Measurements from ENCODE around the gene UBE2G2. TPM values are rescaled to one million over a fixed set of nuclear protein-coding genes. Genes with fewer than 3 reads are reported as not detected.

UBE2G2 gene
- total RNA-seq, 1 experiment from 2014 or later: 121 TPM

DNA sequence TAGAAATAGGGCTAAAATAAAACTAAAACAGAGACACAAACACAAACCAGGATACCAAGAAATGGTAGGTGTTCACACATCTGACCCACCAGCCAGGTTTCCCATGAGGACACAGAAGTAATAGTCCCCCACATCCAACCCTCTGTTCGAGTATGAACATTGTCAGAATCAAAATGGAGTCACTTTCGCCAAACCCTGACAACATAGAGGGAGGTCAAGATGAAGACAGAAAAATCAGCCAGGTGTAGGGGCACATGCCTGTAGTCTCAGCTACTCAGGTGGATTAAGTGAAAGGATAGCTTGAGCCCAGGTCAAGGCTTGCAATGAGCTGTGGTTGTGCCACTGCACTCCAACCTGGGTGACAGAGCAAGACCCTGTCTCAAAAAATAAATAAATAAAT, 3.8 kb downstream of the UBE2G2 start:
- no peak overlapping the region for H3K27ac ChIP-seq (ENCODE audit: insufficient read length, low read depth, low read length)
- no peak overlapping the region for H3K4me2 ChIP-seq (ENCODE audit: insufficient read depth, insufficient read length, low read length)
- H3K79me2 ChIP-seq (ENCODE audit: insufficient read depth, low read length): peaks cover 21% of the 10 kb centered on the region; the same call in 1 of the 2 replicates
- Mint-ChIP-seq H3K4me3 (no peak overlapping the region), H3K27ac (no peak overlapping the region), H3K4me1 (peaks cover 26 to 38% of the 10 kb centered on the region in 2 experiments), H3K36me3 (ENCODE audit: insufficient read depth in 1 of 3, low read depth in 3 of 3) (peaks cover 29 to 47% (median 34%) of the 10 kb centered on the region in 3 experiments), H3K9me3 (no peaks in the 10 kb centered on the region), H3K27me3 (ENCODE audit: low read depth) (no peaks in the 10 kb centered on the region)
- WGBS (ENCODE audit: extremely low coverage, insufficient read length, low lambda C conversion rate): no CpG with 5 or more reads among the region's 2 CpGs
- H3K23me2 ChIP-seq (ENCODE audit: insufficient read length, low read depth, low read length, poor library complexity, severe bottlenecking): peaks cover 13% of the 10 kb centered on the region
- no peak overlapping the region for H3T11ph ChIP-seq (ENCODE audit: low read length)
- no peaks in the 10 kb centered on the region for H3K27me3 ChIP-seq (ENCODE audit: insufficient read depth, low read length)
- no peak overlapping the region for H3K56ac ChIP-seq (ENCODE audit: insufficient read length, low read depth, low read length)
- no peak overlapping the region for H2AK5ac ChIP-seq (ENCODE audit: insufficient read length, low read length)
- no peak overlapping the region for H3K9ac ChIP-seq (ENCODE audit: extremely low read depth, insufficient read length, low read length)
- H4K8ac ChIP-seq (replicated peaks; ENCODE audit: insufficient read length, low read depth, low read length): no peak overlapping the region
- no peaks in the 10 kb centered on the region for H4K20me1 ChIP-seq (ENCODE audit: control insufficient read depth, insufficient read depth, insufficient read length)
- H2BK12ac ChIP-seq (ENCODE audit: insufficient read length, low read depth, low read length): no peak overlapping the region
- no peak overlapping the region for H3K18ac ChIP-seq (ENCODE audit: insufficient read length, low read depth, low read length)
- H3K4ac ChIP-seq (ENCODE audit: low read depth, low read length): no peak overlapping the region
- peaks cover 2% of the 10 kb centered on the region for H3K79me1 ChIP-seq (ENCODE audit: insufficient read depth, low read depth, low read length, poor library complexity, severe bottlenecking)
- no peak overlapping the region for H4K91ac ChIP-seq (ENCODE audit: insufficient read length, low read depth, low read length)
- H3K9me3 ChIP-seq (ENCODE audit: control insufficient read depth, low read depth, low read length): no peaks in the 10 kb centered on the region
- H2AFZ ChIP-seq (ENCODE audit: low read length): no peak overlapping the region
- no peak overlapping the region for H2BK15ac ChIP-seq (ENCODE audit: low read depth, low read length)
- H4K5ac ChIP-seq (ENCODE audit: insufficient read length, low read depth, low read length): no peak overlapping the region
- H3K14ac ChIP-seq (ENCODE audit: insufficient read depth, low read length): no peak overlapping the region
- H3K23ac ChIP-seq (ENCODE audit: insufficient read length, low read depth, low read length): no peak overlapping the region
- H3K4me1 ChIP-seq (ENCODE audit: insufficient read depth, low read length): no peaks in the 10 kb centered on the region; the same call in 1 of the 2 replicates
- no peak overlapping the region for H2BK5ac ChIP-seq (ENCODE audit: insufficient read length, low read length)
- no peak for DNase-seq
- no peak overlapping the region for H2BK120ac ChIP-seq (ENCODE audit: low read depth, low read length, poor library complexity, severe bottlenecking)
- H2BK20ac ChIP-seq (ENCODE audit: low read depth, low read length, poor library complexity, severe bottlenecking): no peak overlapping the region
- no peak for TF ChIP-seq CTCF (conservative IDR thresholded peaks at IDR 0.05)

Measured in H9 (cell line).